ENCODE measurements around the gene TTLL5. TPM values are rescaled to one million over a fixed set of nuclear protein-coding genes. Genes with fewer than 3 reads are reported as not detected.
A peak's percentile ranks its signal among the peaks of the same experiment; 100 is the strongest.

The TTLL5 gene
- total and polyA plus RNA-seq, 2 donors (not counting 1 experiment from before 2014, with no cell fraction given), result 16.1 to 23.8 TPM

DNA sequence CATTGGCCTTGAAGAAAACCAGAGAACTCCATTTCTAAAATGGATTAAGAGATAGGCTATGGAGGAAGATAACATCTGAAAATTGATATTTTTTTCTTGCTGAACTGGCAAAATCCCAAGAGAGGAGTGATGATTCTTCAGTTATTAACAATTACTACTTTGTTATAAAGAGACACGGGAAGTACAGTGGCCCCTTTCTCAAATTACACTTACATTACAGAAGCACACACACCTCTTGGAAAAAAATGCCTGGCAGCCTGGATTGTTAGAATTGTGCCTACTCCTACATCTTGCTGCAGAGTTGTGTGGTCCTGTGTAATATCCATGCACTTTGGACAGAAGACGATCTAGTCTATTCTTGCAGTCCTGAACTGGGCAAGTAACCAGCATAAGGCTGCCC lies 249.0 kb downstream of the TTLL5 start:
- TF ChIP-seq EZH2 (IDR thresholded peaks at IDR 0.05; ENCODE audit: low read length, missing control alignments), result no peak
- TF ChIP-seq, protein P1, sequence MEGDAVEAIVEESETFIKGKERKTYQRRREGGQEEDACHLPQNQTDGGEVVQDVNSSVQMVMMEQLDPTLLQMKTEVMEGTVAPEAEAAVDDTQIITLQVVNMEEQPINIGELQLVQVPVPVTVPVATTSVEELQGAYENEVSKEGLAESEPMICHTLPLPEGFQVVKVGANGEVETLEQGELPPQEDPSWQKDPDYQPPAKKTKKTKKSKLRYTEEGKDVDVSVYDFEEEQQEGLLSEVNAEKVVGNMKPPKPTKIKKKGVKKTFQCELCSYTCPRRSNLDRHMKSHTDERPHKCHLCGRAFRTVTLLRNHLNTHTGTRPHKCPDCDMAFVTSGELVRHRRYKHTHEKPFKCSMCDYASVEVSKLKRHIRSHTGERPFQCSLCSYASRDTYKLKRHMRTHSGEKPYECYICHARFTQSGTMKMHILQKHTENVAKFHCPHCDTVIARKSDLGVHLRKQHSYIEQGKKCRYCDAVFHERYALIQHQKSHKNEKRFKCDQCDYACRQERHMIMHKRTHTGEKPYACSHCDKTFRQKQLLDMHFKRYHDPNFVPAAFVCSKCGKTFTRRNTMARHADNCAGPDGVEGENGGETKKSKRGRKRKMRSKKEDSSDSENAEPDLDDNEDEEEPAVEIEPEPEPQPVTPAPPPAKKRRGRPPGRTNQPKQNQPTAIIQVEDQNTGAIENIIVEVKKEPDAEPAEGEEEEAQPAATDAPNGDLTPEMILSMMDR (conservative IDR thresholded peaks at IDR 0.05 in 1 of 2, IDR thresholded peaks at IDR 0.05 in 1 of 2; ENCODE audit: low read depth in 1 of 2, low read length in 2 of 2), result no peak
- Histone ChIP-seq H3K27me3 (ENCODE audit: control insufficient read depth, insufficient read depth, low read length) (no peaks in the 10 kb centered on the region), H3K9me3 (ENCODE audit: control insufficient read depth, insufficient read depth, low read depth, low read length) (no peaks in the 10 kb centered on the region), H3K4me1 (ENCODE audit: control insufficient read depth, extremely low read depth, insufficient read depth, low read length) (peaks cover 2% of the 10 kb centered on the region), H4K20me1 (ENCODE audit: control insufficient read depth, extremely low read depth, insufficient read depth, low read length) (no peaks in the 10 kb centered on the region), H3K9ac (ENCODE audit: insufficient read depth, low read length) (no peak overlapping the region), H3K36me3 (ENCODE audit: control insufficient read depth, insufficient read depth, low read length) (no peaks in the 10 kb centered on the region), H3K79me2 (ENCODE audit: control insufficient read depth, insufficient read depth, low read length) (no peaks in the 10 kb centered on the region), H3K27ac (ENCODE audit: insufficient read depth, low read length) (no peak overlapping the region), H2AFZ (ENCODE audit: low read length) (no peak overlapping the region), H3K4me3 (replicated peaks in 1 of 4; ENCODE audit: control extremely low read depth in 1 of 4, insufficient read depth in 1 of 4, low read depth in 3 of 4, low read length in 4 of 4) (no peak overlapping the region), H3K4me2 (ENCODE audit: extremely low read depth, insufficient read depth, low read length) (no peak overlapping the region)
- no peak for DNase-seq (ENCODE audit: low read depth in 2 of 2)

DNA sequence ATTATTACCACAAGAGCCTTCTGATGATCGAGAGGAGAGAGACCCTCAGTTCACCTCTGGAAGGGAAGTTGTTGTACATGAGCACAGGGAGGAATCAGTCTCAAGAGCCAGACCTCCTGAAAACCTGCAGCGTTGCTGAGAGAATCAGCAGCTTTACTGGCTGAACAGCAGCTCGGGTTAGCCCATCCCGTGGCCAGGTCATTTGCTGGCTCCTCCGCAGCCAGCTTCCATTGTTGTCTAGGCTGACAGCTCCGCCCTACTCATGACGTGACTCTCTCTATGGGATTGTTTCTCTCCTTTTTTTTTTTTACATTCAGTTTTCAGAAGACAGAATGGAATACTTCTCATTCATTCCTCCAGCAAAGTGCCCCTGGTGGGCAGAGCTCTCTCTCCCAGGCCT lies 250.8 kb downstream of the TTLL5 start:
- no peaks in the 10 kb centered on the region for H3K9me3 ChIP-seq (ENCODE audit: control insufficient read depth, insufficient read depth, low read depth, low read length)
- H3K27ac ChIP-seq (ENCODE audit: insufficient read depth, low read length), result no peak overlapping the region
- no peaks in the 10 kb centered on the region for H4K20me1 ChIP-seq (ENCODE audit: control insufficient read depth, extremely low read depth, insufficient read depth, low read length)
- H3K4me1 ChIP-seq (ENCODE audit: control insufficient read depth, extremely low read depth, insufficient read depth, low read length), result no peaks in the 10 kb centered on the region
- peak in 1 of 2 donors; percentile 69 for DNase-seq (ENCODE audit: low read depth in 2 of 2)
- H3K9ac ChIP-seq (ENCODE audit: insufficient read depth, low read length), result no peak overlapping the region
- no peaks in the 10 kb centered on the region for H3K79me2 ChIP-seq (ENCODE audit: control insufficient read depth, insufficient read depth, low read length)
- no peak overlapping the region for H2AFZ ChIP-seq (ENCODE audit: low read length)
- no peaks in the 10 kb centered on the region for H3K27me3 ChIP-seq (ENCODE audit: control insufficient read depth, insufficient read depth, low read length)
- no peak overlapping the region for H3K4me3 ChIP-seq (replicated peaks in 1 of 4; ENCODE audit: control extremely low read depth in 1 of 4, insufficient read depth in 1 of 4, low read depth in 3 of 4, low read length in 4 of 4)
- no peak overlapping the region for H3K4me2 ChIP-seq (ENCODE audit: extremely low read depth, insufficient read depth, low read length)
- TF ChIP-seq, protein P1 (conservative IDR thresholded peaks at IDR 0.05 in 1 of 2, IDR thresholded peaks at IDR 0.05 in 1 of 2; ENCODE audit: low read depth in 1 of 2, low read length in 2 of 2), result no peak
- TF ChIP-seq EZH2 (IDR thresholded peaks at IDR 0.05; ENCODE audit: low read length, missing control alignments), result no peak
- H3K36me3 ChIP-seq (ENCODE audit: control insufficient read depth, insufficient read depth, low read length), result no peaks in the 10 kb centered on the region

DNA sequence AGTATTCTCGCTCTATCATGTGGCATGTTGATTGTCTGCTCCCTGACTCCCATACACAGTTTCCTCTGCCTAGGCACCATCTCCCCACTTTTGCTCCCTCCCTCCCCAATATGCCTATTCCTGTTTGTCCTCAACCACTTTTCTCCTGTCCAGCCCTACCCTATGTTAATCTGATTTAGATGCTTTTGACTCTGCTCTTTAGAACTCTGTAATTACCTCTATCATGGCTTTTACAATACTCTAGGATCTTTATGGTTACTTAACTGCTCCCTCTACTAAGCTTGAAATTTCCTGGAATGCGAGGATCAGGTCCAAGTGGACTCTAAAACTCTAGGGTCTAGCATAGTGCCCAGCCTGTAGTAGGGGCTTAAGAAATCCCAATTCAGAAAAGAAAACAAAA lies 252.1 kb downstream of the TTLL5 start:
- Histone ChIP-seq H2AFZ (ENCODE audit: low read length) (no peak overlapping the region), H3K36me3 (ENCODE audit: control insufficient read depth, insufficient read depth, low read length) (no peaks in the 10 kb centered on the region), H3K4me1 (ENCODE audit: control insufficient read depth, extremely low read depth, insufficient read depth, low read length) (no peaks in the 10 kb centered on the region), H3K9ac (ENCODE audit: insufficient read depth, low read length) (no peak overlapping the region), H3K79me2 (ENCODE audit: control insufficient read depth, insufficient read depth, low read length) (no peaks in the 10 kb centered on the region), H3K4me2 (ENCODE audit: extremely low read depth, insufficient read depth, low read length) (no peak overlapping the region), H3K4me3 (replicated peaks in 1 of 4; ENCODE audit: control extremely low read depth in 1 of 4, insufficient read depth in 1 of 4, low read depth in 3 of 4, low read length in 4 of 4) (no peak overlapping the region), H3K27me3 (ENCODE audit: control insufficient read depth, insufficient read depth, low read length) (no peaks in the 10 kb centered on the region), H3K9me3 (ENCODE audit: control insufficient read depth, insufficient read depth, low read depth, low read length) (no peaks in the 10 kb centered on the region), H4K20me1 (ENCODE audit: control insufficient read depth, extremely low read depth, insufficient read depth, low read length) (no peaks in the 10 kb centered on the region), H3K27ac (ENCODE audit: insufficient read depth, low read length) (no peak overlapping the region)
- TF ChIP-seq EZH2 (IDR thresholded peaks at IDR 0.05; ENCODE audit: low read length, missing control alignments), result no peak
- TF ChIP-seq, protein P1 (conservative IDR thresholded peaks at IDR 0.05 in 1 of 2, IDR thresholded peaks at IDR 0.05 in 1 of 2; ENCODE audit: low read depth in 1 of 2, low read length in 2 of 2), result no peak
- DNase-seq (ENCODE audit: low read depth in 2 of 2), result no peak
